ENCODE measurements around the gene HEMK1. TPM values are rescaled to one million over a fixed set of nuclear protein-coding genes. Genes with fewer than 3 reads are reported as not detected.

HEMK1 gene
- total and polyA plus RNA-seq, 2 donors (not counting 3 experiments of a cell fraction or from before 2014, with no cell fraction given) = 14.2 to 15.2 TPM

DNA sequence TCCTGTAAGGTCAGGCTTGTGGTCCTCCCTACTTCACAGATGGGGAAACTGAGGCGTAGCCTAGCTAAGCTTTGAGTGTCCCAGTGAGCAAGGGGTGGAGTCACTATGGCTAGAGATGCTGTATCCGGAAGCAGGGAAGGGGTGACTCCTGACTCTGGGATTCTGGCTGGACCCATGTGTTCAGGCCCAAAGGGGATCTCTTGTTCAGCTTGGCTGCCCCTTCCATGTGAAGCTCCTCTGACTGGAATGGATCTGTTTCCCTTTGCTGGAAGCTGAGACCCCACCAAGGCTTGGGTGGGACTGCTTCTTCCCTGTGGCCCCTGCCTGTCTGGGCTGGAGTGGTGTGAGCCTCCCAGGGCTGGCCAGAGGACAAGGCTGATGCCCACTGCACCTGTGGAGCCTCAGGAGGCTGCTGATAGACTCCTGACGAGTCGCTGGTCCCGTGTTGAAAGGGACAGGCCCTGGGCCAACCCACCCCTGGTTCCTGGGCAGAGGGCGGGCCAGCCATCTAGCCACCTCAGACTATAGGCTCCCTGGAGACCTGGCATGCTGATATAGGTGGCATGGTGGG is 48.7 kb downstream of the HEMK1 start:
- TF ChIP-seq, protein P1, sequence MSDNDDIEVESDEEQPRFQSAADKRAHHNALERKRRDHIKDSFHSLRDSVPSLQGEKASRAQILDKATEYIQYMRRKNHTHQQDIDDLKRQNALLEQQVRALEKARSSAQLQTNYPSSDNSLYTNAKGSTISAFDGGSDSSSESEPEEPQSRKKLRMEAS (IDR thresholded peaks at IDR 0.05; ENCODE audit: insufficient read depth, insufficient read length) = no peak
- TF ChIP-seq EZH2 (IDR thresholded peaks at IDR 0.05; ENCODE audit: borderline replicate concordance, low read depth, low read length, severe bottlenecking) (no peak), JUN (IDR thresholded peaks at IDR 0.05; ENCODE audit: borderline replicate concordance, insufficient read depth, insufficient read length, low read depth) (no peak), CTCF (IDR thresholded peaks at IDR 0.05; ENCODE audit: extremely low read depth in 1 of 2, insufficient read depth in 1 of 2, low read depth in 1 of 2, low read length in 2 of 2) (no peak), GATA2 (IDR thresholded peaks at IDR 0.05; ENCODE audit: insufficient read depth, insufficient read length, low read depth, low read length) (no peak), FOS (IDR thresholded peaks at IDR 0.05; ENCODE audit: borderline replicate concordance, insufficient read depth, low read length) (no peak), POLR2A (IDR thresholded peaks at IDR 0.05; ENCODE audit: low read depth, low read length) (no peak), MYC (IDR thresholded peaks at IDR 0.05; ENCODE audit: low read depth, low read length) (no peak), POLR2AphosphoS5 (IDR thresholded peaks at IDR 0.05; ENCODE audit: insufficient read depth, low read depth, low read length) (no peak)
- peak overlapping the region; percentile 92 for H2AFZ ChIP-seq (ENCODE audit: low read depth, low read length)
- intact Hi-C loops (cut with micrococcal nuclease) (loop anchor here (5.0 to 10.0 kb wide), 2 partner anchors 354 to 1057 kb away; partner anchors contain the start of gene TEX264), dilution Hi-C loops (cut with MboI; ENCODE audit: extremely low pct_ligation_motif_present, low sequenced_read_pairs) (no loop called here)
- H3K9ac ChIP-seq (replicated peaks; ENCODE audit: extremely low read depth, insufficient read depth, low read length) = no peak overlapping the region
- H3K9me3 ChIP-seq (replicated peaks; ENCODE audit: control insufficient read depth, insufficient read depth, low read length) = no peaks in the 10 kb centered on the region
- no peak overlapping the region for H3K27ac ChIP-seq (ENCODE audit: insufficient read depth, low read depth, low read length)
- H3K27me3 ChIP-seq (ENCODE audit: control insufficient read depth in 2 of 2, insufficient read depth in 2 of 2, low read length in 2 of 2) = no peaks in the 10 kb centered on the region
- no peaks in the 10 kb centered on the region for H4K20me1 ChIP-seq (replicated peaks; ENCODE audit: control insufficient read depth, extremely low read depth, insufficient read depth, low read length)
- no peaks in the 10 kb centered on the region for H3K36me3 ChIP-seq (ENCODE audit: control insufficient read depth in 2 of 2, extremely low read depth in 1 of 2, insufficient read depth in 2 of 2, low read length in 2 of 2)
- H3K79me2 ChIP-seq (ENCODE audit: control insufficient read depth, insufficient read depth, low read length) = no peaks in the 10 kb centered on the region
- CTCF ChIA-PET = interaction anchor here (2.1 to 3.7 kb wide), 6 partner anchors 10 to 754 kb away, joined by 6 to 65 read pairs (median 26); partner anchors contain the start of gene HEMK1
- POLR2A ChIA-PET = no interaction called here
- peak overlapping the region; percentile 43 for H3K4me2 ChIP-seq (ENCODE audit: insufficient read depth, low read length)
- no peaks in the 10 kb centered on the region for H3K9me1 ChIP-seq (replicated peaks; ENCODE audit: control insufficient read depth, extremely low read depth, insufficient read depth, low read length)
- DNase-seq (ENCODE audit: low read depth, low spot score) (no peak), FAIRE-seq (peak; percentile 48)
- H3K4me1 ChIP-seq (ENCODE audit: control insufficient read depth, extremely low read depth, insufficient read depth, low read length) = peaks cover 15% of the 10 kb centered on the region
- peak overlapping the region in 2 of 3 experiments; percentile 55 to 83 for H3K4me3 ChIP-seq (replicated peaks in 1 of 3; ENCODE audit: insufficient read depth in 1 of 3, low read depth in 1 of 3, low read length in 3 of 3)
- BruUV-seq (replicated peaks) = no TSS peak
